DOHH2 (cell line): ENCODE results near the gene B4GALT3.
A peak's percentile ranks its signal among the peaks of the same experiment; 100 is the strongest.

ENCODE experiments used
- H3F3A ChIP-seq: fragments of 200-600 bp; sonication (generic), shearing (Covaris generic); 2 replicates; pipeline ENCODE4 v1.6.0; 2016; ENCODE audit warnings: antibody characterized with exemption, mild to moderate bottlenecking; ENCODE audit not compliant: control insufficient read depth, insufficient read depth
- H3K27ac ChIP-seq: fragments of 200-600 bp; sonication (generic); 2 replicates; pipeline ENCODE4 v1.5.1; 2014; ENCODE audit warnings: low read depth, mild to moderate bottlenecking, low read length, moderate library complexity
- H3K27me3 ChIP-seq: fragments of 200-600 bp; sonication (generic); 2 replicates; pipeline ENCODE4 v1.6.1; 2014; ENCODE audit warnings: mild to moderate bottlenecking, low read length, mixed read lengths; ENCODE audit not compliant: control insufficient read depth
- H3K36me3 ChIP-seq: fragments of 200-600 bp; sonication (generic); 2 replicates; pipeline ENCODE4 v1.6.1; 2014; ENCODE audit warnings: mild to moderate bottlenecking, low read length, moderate library complexity, mixed read lengths; ENCODE audit not compliant: control insufficient read depth
- H3K4me1 ChIP-seq: fragments of 200-600 bp; sonication (generic); 2 replicates; pipeline ENCODE4 v1.6.1; 2014; ENCODE audit warnings: mild to moderate bottlenecking, low read length, mixed read lengths; ENCODE audit not compliant: control insufficient read depth
- H3K4me2 ChIP-seq: fragments of 200-600 bp; sonication (generic); 2 replicates; pipeline ENCODE4 v1.6.0; 2014; ENCODE audit warnings: mild to moderate bottlenecking, low read length, moderate library complexity
- H3K4me3 ChIP-seq: fragments of 200-600 bp; sonication (generic); 2 replicates; pipeline ENCODE4 v1.5.1; 2014; ENCODE audit warnings: mild to moderate bottlenecking, low read length, mixed read lengths
- H3K79me2 ChIP-seq: fragments of 200-600 bp; sonication (generic); 2 replicates; pipeline ENCODE4 v1.6.1; 2014; ENCODE audit warnings: mild to moderate bottlenecking, low read length, mixed read lengths; ENCODE audit not compliant: control insufficient read depth
- H3K9me2 ChIP-seq: fragments of 200-600 bp; sonication (generic); replicated peaks from 2 replicates; pipeline ENCODE4 v1.6.1; 2014; ENCODE audit warnings: mild to moderate bottlenecking, low read length, mixed read lengths; ENCODE audit not compliant: control insufficient read depth
- H3K9me3 ChIP-seq: fragments of 200-600 bp; sonication (generic); 2 replicates; pipeline ENCODE4 v1.6.1; 2014; ENCODE audit warnings: antibody characterized with exemption, low read length, mixed read lengths; ENCODE audit not compliant: control insufficient read depth, insufficient read depth
- H4K20me1 ChIP-seq: fragments of 200-600 bp; sonication (generic); 2 replicates; pipeline ENCODE4 v1.6.0; 2014; ENCODE audit warnings: low read depth, mild to moderate bottlenecking, antibody characterized with exemption, low read length, moderate library complexity; ENCODE audit not compliant: control insufficient read depth, insufficient read depth
- EZH2phosphoT487 ChIP-seq: fragments of 200-600 bp; sonication (generic); IDR thresholded peaks from 2 replicates; pipeline ENCODE4 v1.6.1; 2017; ENCODE audit warnings: borderline replicate concordance, mild to moderate bottlenecking, antibody characterized with exemption, low read length, moderate library complexity, mixed read lengths
- TF ChIP-seq, protein P1 (sequence below): fragments of 200-600 bp; sonication (generic); IDR thresholded peaks from one replicate; pipeline ENCODE4 v1.5.1; 2014; ENCODE audit warnings: antibody characterized with exemption, mild to moderate bottlenecking, low read depth, low read length; ENCODE audit not compliant: poor library complexity, severe bottlenecking

B4GALT3 gene

DNA sequence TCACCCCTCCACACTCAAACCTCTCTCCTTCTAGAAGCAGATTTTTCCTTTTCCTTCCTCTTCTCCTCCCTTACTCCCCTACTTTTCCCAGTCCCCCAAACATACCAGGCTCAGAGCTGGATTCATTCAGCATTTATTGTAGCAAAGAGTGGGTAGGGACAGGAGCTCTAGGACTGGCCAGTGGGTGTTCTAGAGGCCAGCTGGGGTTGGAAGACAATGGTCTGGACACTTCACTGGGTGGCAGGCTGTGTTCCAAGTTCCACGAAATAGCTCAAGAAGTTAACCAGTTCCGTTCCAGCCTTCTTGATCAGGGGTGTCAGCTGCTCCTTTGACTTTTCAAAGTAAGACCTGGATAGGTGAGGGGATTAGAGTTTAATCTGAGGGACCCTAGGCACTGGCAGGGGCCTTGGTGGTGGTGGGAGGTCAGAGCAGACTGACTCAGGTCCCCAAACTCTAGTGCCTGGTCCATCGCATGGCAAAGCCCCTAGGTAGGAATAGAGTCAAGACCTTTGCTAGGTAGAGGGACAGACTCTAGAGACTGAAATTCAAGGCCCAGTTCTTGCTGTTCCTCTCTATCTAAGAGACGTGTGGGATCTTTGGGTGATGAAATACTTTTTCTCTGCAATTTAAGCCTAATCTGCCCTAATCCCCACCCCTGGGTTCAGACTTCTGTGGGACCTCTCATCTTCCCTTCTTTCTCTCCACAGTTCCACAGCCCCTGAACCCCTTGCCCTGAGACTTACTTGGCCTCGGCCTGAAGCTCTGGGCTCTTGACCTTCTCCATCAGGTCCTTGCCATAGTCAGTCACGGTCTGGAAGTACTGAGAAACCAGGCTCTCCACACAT lies 45.1 kb upstream of the B4GALT3 start:
- Histone ChIP-seq H3K27ac (no peak overlapping the region), H3K9me2 (no peaks in the 10 kb centered on the region), H3K4me3 (no peak overlapping the region), H3K27me3 (no peaks in the 10 kb centered on the region), H3K4me2 (no peak overlapping the region), H3K9me3 (no peaks in the 10 kb centered on the region), H3K36me3 (no peaks in the 10 kb centered on the region), H3K4me1 (peaks cover 33% of the 10 kb centered on the region), H3F3A (no peaks in the 10 kb centered on the region), H3K79me2 (peaks cover 11% of the 10 kb centered on the region), H4K20me1 (no peaks in the 10 kb centered on the region)
- TF ChIP-seq EZH2phosphoT487: no peak
- TF ChIP-seq, protein P1, sequence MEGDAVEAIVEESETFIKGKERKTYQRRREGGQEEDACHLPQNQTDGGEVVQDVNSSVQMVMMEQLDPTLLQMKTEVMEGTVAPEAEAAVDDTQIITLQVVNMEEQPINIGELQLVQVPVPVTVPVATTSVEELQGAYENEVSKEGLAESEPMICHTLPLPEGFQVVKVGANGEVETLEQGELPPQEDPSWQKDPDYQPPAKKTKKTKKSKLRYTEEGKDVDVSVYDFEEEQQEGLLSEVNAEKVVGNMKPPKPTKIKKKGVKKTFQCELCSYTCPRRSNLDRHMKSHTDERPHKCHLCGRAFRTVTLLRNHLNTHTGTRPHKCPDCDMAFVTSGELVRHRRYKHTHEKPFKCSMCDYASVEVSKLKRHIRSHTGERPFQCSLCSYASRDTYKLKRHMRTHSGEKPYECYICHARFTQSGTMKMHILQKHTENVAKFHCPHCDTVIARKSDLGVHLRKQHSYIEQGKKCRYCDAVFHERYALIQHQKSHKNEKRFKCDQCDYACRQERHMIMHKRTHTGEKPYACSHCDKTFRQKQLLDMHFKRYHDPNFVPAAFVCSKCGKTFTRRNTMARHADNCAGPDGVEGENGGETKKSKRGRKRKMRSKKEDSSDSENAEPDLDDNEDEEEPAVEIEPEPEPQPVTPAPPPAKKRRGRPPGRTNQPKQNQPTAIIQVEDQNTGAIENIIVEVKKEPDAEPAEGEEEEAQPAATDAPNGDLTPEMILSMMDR: no peak

DNA sequence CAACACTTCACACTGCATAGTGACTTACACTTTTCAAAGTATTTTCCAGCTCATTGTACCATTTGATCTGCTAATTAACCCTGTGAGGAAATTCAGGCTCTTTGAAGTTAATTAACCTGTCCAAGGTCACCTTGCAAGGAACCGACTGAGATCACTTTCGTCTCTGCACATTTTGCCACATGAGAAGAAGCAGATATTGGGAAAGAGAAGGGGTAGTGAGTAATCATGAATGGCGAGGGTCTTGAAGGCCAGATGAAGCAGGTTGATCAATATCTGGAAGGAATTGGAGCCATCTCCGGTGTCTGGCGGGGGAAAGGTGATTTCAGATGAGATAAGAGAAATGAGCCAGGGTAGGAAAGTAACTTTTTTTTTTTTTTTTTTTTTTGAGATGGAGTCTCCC lies 42.7 kb upstream of the B4GALT3 start:
- no peaks in the 10 kb centered on the region for H3K79me2 ChIP-seq
- no peak for TF ChIP-seq EZH2phosphoT487
- TF ChIP-seq, protein P1: no peak
- H3K9me2 ChIP-seq: no peaks in the 10 kb centered on the region
- H3K36me3 ChIP-seq: no peaks in the 10 kb centered on the region; the same call in 1 of the 2 replicates
- peaks cover 3% of the 10 kb centered on the region for H3F3A ChIP-seq
- no peaks in the 10 kb centered on the region for H3K9me3 ChIP-seq
- peaks cover 29% of the 10 kb centered on the region for H3K4me1 ChIP-seq
- no peak overlapping the region for H3K4me3 ChIP-seq
- H3K27ac ChIP-seq: no peak overlapping the region
- H3K4me2 ChIP-seq: no peak overlapping the region
- H3K27me3 ChIP-seq: no peaks in the 10 kb centered on the region
- no peaks in the 10 kb centered on the region for H4K20me1 ChIP-seq

DNA sequence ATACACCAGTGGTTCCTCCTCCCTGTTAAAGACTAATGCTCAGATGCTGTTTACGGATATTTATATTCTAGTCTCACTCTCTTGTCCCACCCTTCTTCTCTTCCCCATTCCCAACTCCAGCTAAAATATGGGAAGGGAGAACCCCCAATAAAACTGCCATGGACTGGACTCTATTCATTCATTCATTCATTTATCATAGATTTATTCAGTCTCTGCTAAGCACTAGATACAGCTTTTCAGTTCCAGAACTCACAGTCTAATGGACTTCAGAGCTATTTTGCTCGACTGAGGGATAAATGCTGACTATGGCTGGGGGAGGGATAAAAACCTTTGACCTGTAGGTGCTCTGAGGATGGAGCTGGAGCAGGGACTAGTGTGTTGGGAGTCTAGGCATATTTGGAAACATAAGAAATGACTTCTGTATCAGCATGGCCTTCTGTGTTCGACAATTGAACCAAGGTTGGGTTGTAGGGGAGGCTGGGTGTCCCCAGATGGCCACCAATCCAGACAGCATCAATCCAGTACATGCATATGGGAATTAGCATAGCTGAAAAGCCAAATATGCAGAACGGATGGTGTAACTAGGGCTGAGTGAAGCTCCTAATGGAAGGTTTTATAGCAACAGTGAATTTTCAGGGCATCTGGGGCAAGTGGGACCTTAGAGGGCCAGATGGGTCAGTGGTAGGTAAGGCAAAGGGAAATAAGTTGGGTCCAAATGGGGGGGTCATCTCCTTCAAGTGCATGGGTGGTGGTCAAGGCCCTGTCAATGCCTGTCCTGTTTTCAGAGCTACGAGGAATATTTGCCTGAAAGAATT lies 42.0 kb upstream of the B4GALT3 start:
- H3K4me3 ChIP-seq: no peak overlapping the region
- H3K36me3 ChIP-seq: peaks cover 3% of the 10 kb centered on the region
- peaks cover 28% of the 10 kb centered on the region for H3K4me1 ChIP-seq
- H3K27ac ChIP-seq: no peak overlapping the region
- peak overlapping the region; percentile 42; the same call in 1 of the 2 replicates for H3K4me2 ChIP-seq
- H3K9me2 ChIP-seq: no peaks in the 10 kb centered on the region
- TF ChIP-seq, protein P1: no peak
- TF ChIP-seq EZH2phosphoT487: no peak
- H4K20me1 ChIP-seq: no peaks in the 10 kb centered on the region
- no peaks in the 10 kb centered on the region for H3K27me3 ChIP-seq
- H3K79me2 ChIP-seq: no peaks in the 10 kb centered on the region
- H3F3A ChIP-seq: peaks cover 3% of the 10 kb centered on the region
- no peaks in the 10 kb centered on the region for H3K9me3 ChIP-seq
